Gastrocnemius medialis (tissue), 4 donors: ENCODE data around the gene ADAMTS2.

Experiments used
- CTCF ChIP-seq, 5 experiments: fragments of 450-650 bp in 3 of 5; fragments of 200-600 bp in 2 of 5; sonication (generic) in 2 of 5; IDR thresholded peaks in 4 of 5; conservative IDR thresholded peaks in 1 of 5; 1 replicate in 4 of 5; 2 replicates in 1 of 5; pipeline ENCODE4 v1.5.1; 2016 to 2019; ENCODE audit warnings: antibody characterized with exemption in 5 of 5, mild to moderate bottlenecking in 3 of 5, moderate library complexity in 3 of 5
- POLR2A ChIP-seq, 2 donors: fragments of 450-650 bp; IDR thresholded peaks; one replicate each; pipeline ENCODE4 v1.6.1; 2017; ENCODE audit warnings: antibody characterized with exemption in 2 of 2, mild to moderate bottlenecking in 2 of 2, moderate library complexity in 2 of 2

- TF ChIP-seq POLR2A (IDR thresholded peaks at IDR 0.05) (no peak), CTCF (IDR thresholded peaks at IDR 0.05 in 4 of 5, conservative IDR thresholded peaks at IDR 0.05 in 1 of 5) (no peak)
These were observed 76.1 kb downstream of the ADAMTS2 start for GRCh38 chr5:179268966-179269693.
